Measurements from ENCODE around the gene CELSR3. TPM values are rescaled to one million over a fixed set of nuclear protein-coding genes. Genes with fewer than 3 reads are reported as not detected.

Gene CELSR3
- total RNA-seq, 2 donors from 2014 or later: 20.7 to 30.1 TPM

DNA sequence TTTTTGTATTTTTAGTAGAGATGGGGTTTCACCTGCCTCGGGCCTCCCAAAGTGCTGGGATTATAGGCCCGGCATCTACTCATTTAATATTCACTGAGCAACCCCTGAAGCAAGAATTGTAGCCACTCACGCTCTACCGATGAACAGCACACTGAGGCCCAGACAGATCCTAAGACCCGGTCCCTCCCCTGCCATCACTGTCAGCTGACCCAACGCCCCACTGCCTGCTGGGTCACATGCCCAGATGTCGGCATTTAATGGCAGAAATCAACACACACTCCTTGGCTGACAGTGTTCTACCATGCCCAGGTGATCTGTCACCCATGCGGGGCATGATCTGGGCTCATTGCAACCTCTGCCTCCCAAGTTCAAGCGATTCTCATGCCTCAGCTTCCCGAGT, 37.9 kb downstream of the CELSR3 start:
- Histone ChIP-seq H3K9ac (ENCODE audit: extremely low read depth, low read length, poor library complexity, severe bottlenecking) (no peak overlapping the region), H3K27ac (ENCODE audit: low read depth, low read length) (no peak overlapping the region), H3K36me3 (ENCODE audit: control insufficient read depth, insufficient read depth, low read length) (peaks cover 24% of the 10 kb centered on the region), H3K9me3 (ENCODE audit: control insufficient read depth, low read length) (no peaks in the 10 kb centered on the region), H3K27me3 (ENCODE audit: control insufficient read depth, insufficient read depth, low read length, poor library complexity, severe bottlenecking) (no peaks in the 10 kb centered on the region), H3K4me1 (ENCODE audit: control insufficient read depth, insufficient read depth, low read length) (no peaks in the 10 kb centered on the region), H3K4me3 (ENCODE audit: low read length) (no peak overlapping the region)
- Mint-ChIP-seq H3K36me3 (ENCODE audit: low read depth) (peaks cover 58% of the 10 kb centered on the region), H3K4me1 (no peaks in the 10 kb centered on the region), H3K9me3 (no peaks in the 10 kb centered on the region), H3K4me3 (no peak overlapping the region), H3K27me3 (ENCODE audit: insufficient read depth) (no peaks in the 10 kb centered on the region), H3K27ac (no peak overlapping the region)
- TF ChIP-seq, protein P1, sequence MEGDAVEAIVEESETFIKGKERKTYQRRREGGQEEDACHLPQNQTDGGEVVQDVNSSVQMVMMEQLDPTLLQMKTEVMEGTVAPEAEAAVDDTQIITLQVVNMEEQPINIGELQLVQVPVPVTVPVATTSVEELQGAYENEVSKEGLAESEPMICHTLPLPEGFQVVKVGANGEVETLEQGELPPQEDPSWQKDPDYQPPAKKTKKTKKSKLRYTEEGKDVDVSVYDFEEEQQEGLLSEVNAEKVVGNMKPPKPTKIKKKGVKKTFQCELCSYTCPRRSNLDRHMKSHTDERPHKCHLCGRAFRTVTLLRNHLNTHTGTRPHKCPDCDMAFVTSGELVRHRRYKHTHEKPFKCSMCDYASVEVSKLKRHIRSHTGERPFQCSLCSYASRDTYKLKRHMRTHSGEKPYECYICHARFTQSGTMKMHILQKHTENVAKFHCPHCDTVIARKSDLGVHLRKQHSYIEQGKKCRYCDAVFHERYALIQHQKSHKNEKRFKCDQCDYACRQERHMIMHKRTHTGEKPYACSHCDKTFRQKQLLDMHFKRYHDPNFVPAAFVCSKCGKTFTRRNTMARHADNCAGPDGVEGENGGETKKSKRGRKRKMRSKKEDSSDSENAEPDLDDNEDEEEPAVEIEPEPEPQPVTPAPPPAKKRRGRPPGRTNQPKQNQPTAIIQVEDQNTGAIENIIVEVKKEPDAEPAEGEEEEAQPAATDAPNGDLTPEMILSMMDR (conservative IDR thresholded peaks at IDR 0.05): no peak
- 90 to 95% methylated on average over 9 to 10 of the region's 10 CpGs for WGBS, 2 experiments (ENCODE audit: insufficient coverage in 1 of 2, insufficient read length in 1 of 2)
- no peak for DNase-seq

DNA sequence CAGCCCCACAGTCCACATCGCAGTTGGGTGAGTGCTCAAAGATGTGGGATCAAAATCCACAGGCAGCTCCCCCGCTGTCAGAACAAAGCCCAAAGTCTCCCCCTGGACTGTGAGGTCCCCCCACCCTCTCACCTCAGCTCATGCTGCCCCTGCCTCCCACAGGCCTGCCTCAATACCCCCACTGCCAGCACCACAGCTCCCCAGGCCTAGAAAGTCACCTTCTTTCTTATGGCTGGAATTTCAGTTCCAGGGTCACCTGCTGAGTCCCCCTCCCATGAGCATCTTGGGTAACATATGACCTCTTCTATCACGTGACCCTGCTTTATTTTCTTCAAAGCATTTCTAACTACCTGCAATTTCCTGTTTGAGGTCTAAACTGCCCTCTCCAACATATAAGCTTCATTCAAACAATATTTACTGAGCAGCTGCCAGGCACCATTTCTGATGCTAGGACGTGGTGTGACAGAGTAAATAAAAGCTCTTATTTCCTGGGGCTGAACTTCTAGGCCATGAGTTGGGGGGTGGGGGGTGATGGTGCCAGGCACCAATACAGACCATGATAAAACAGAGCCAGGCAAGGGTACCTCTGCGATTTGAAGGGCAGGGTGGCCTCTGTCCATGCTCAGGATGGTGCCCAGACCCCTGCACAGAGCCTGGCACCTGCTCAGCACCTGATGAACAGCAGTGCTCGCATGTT, 38.7 kb downstream of the CELSR3 start:
- TF ChIP-seq, protein P1 (conservative IDR thresholded peaks at IDR 0.05): no peak
- H3K27ac ChIP-seq (ENCODE audit: low read depth, low read length): no peak overlapping the region
- 82 to 89% methylated on average over 3 to 6 of the region's 6 CpGs for WGBS, 2 experiments (ENCODE audit: insufficient coverage in 1 of 2, insufficient read length in 1 of 2)
- Mint-ChIP-seq H3K4me1 (no peaks in the 10 kb centered on the region), H3K36me3 (ENCODE audit: low read depth) (peaks cover 51% of the 10 kb centered on the region), H3K9me3 (no peaks in the 10 kb centered on the region), H3K4me3 (no peak overlapping the region), H3K27ac (no peak overlapping the region), H3K27me3 (ENCODE audit: insufficient read depth) (no peaks in the 10 kb centered on the region)
- no peaks in the 10 kb centered on the region for H3K4me1 ChIP-seq (ENCODE audit: control insufficient read depth, insufficient read depth, low read length)
- peaks cover 20% of the 10 kb centered on the region for H3K36me3 ChIP-seq (ENCODE audit: control insufficient read depth, insufficient read depth, low read length)
- no peak overlapping the region for H3K9ac ChIP-seq (ENCODE audit: extremely low read depth, low read length, poor library complexity, severe bottlenecking)
- H3K4me3 ChIP-seq (ENCODE audit: low read length): no peak overlapping the region
- H3K9me3 ChIP-seq (ENCODE audit: control insufficient read depth, low read length): peaks cover under 1% of the 10 kb centered on the region
- no peak for DNase-seq
- no peaks in the 10 kb centered on the region for H3K27me3 ChIP-seq (ENCODE audit: control insufficient read depth, insufficient read depth, low read length, poor library complexity, severe bottlenecking)

DNA sequence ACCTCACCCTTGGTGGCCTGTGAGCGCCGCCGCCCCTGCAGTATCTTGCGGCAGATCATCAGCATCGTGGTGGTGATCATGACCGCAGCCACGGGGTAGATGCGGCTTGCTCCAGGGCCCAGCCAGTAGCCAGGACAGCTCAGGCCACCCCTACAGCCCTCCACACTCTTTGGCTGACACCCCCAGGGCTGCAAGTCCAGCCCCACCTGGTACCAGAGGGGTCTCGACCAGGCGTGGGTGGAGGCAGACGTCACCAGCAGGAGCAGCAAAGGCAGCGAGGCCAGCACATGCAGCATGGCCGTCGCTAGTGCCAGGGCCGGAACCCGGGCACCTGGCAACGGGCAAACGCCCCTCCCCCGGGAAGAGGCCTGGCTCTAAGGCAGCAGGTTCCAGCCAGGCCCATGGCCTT, 41.2 kb downstream of the CELSR3 start, which contains the start of gene TMEM89:
Gene TMEM89, minus strand, starts transcription at position 309 of the 409 bp plus-strand sequence. Its CDS starts 13 bp downstream, at position 296.
- 95% methylated on average over 12 to 19 of the region's 19 CpGs for WGBS, 2 experiments (ENCODE audit: insufficient coverage in 1 of 2, insufficient read length in 1 of 2)
- Mint-ChIP-seq H3K4me3 (no peak within 1 kb of the TSS), H3K9me3 (peaks cover 17% of the 10 kb centered on the region), H3K4me1 (no peaks in the 10 kb centered on the region), H3K36me3 (ENCODE audit: low read depth) (peaks cover 36% of the 10 kb centered on the region), H3K27me3 (ENCODE audit: insufficient read depth) (no peaks in the 10 kb centered on the region), H3K27ac (no peak within 1 kb of the TSS)
- Histone ChIP-seq H3K27ac (ENCODE audit: low read depth, low read length) (no peak within 1 kb of the TSS), H3K36me3 (ENCODE audit: control insufficient read depth, insufficient read depth, low read length) (peaks cover 12% of the 10 kb centered on the region), H3K9me3 (ENCODE audit: control insufficient read depth, low read length) (peaks cover 24% of the 10 kb centered on the region), H3K4me1 (ENCODE audit: control insufficient read depth, insufficient read depth, low read length) (no peaks in the 10 kb centered on the region), H3K4me3 (ENCODE audit: low read length) (no peak within 1 kb of the TSS), H3K27me3 (ENCODE audit: control insufficient read depth, insufficient read depth, low read length, poor library complexity, severe bottlenecking) (no peaks in the 10 kb centered on the region), H3K9ac (ENCODE audit: extremely low read depth, low read length, poor library complexity, severe bottlenecking) (no peak within 1 kb of the TSS)
- DNase-seq: no peak
- TF ChIP-seq, protein P1 (conservative IDR thresholded peaks at IDR 0.05): no peak
